GM18870 (cell line): ENCODE measurements around the gene FAM174C.
A peak's percentile ranks its signal among the peaks of the same experiment; 100 is the strongest.
"Not testable (repeated sequence)": the region's sequence is repeated elsewhere in the genome, so short reads cannot be mapped to it uniquely, and the experiment has no call there.

Source experiments
- ATAC-seq: cut with Tn5 transposase; IDR thresholded peaks from one replicate; pipeline ENCODE4 v1.9.1; 2021; ENCODE audit warnings: moderate library complexity; ENCODE audit not compliant: unreplicated experiment

Gene FAM174C

DNA sequence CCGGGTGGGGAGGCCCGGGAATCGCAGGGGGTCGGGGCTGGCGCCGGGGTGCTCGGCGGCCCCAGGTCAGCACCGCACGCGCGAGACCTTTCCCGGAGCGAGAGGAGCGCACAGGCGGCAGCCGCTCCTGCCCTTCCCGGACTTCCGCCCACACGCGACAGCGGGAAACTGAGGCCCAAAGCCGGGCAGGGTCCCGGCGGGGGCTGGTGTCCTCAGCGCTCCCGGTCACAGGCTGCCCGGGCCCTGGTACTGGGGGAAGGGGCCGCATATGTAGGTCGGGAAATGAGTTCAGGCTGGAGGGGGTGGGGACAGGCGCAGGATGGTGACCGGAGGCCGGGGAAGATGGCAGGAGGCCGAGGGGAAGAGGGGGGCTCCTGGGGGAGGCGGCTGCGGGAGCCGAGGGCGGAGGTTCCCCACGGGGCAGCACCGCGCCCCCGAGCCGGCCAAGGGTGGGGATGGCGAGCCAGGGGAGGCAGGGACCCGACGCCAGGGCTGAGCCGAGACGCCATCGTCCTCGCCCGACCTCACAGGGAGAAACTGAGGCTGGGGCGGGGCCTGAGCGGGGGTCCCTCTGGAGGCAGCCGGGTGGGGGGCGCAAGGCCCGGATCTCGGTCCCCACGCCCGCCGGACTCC lies 38.2 kb upstream of the FAM174C start:
- no peak for ATAC-seq

DNA sequence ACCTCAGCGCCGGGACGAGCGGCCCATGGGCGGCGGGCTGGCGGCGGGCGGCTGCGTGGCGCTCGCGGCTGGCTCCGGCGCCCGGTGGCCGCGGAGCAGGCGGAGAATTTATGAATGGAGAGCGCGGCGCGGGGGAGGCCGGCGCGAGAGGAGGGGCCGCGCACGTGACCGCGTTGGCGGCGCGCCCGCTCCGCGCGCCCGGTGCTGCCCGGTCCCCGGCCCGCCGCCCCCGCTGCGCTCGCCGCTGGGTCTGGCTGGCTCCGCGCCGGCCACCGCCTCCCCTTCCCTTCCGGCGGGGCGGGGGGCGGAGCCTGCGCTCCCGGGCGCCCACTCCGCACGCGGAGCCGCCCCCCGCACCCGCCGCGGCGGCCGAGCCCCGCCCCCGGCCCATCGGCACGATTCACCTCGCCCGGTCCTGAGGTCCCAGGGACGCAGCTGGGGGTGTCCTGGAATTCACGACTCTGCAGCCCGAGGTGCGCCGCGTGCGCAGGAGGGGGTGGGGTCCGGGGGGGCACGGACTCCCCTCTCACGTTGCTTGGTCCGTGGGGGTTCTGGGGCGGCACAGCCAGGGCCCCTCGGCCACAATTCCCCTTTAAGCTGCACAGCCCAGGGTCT lies 37.5 kb upstream of the FAM174C start, which contains the start of gene CBARP:
Gene CBARP, minus strand, starts transcription at position 252 of the 615 bp plus-strand sequence. CDS start 1,905 bp downstream, outside the sequence.
- no peak for ATAC-seq

DNA sequence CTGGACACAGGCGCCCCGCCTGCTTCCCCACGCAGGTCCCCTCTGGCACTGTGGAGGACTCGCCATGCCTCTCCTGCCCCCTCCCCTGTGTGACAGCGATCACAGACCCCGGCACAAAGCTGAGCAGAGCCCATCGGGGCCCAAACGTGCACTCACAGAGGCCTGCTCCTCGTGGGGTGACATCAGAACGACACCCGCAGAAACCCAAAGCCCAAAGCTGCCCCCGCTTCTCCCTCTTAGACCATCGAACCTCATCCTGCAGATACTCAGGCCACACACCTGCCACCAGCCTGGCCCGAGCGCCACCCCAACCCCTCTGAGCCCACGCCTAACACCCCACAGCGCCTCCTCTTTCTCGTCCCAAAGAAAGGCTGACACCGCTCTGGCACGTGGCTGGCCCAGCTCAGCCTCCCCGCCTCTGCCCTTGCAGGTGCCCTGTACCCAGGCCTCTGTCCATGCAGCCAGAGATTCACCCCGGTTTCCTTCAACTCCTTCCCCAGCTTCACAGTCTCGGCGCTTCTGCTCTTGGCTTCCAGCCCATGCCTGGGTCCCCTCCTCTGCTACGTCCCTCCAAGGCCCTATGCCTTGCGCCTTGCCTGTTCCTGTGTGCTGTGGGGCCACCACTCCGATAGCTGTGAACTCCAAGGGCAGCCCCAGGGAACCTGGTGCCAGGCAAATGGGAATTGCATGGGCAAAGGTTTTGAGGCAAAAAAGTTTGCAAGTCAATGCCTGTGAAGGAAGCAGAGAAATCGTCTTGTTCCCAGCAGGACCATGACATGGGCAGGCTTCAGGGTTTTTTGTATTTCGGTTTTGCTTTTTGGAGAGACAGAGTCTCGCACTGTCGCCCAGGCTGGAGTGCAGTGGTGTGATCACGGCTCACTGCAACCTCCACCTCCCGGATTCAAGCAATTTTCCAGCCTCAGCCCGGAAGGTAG lies 36.7 kb upstream of the FAM174C start:
- no peak for ATAC-seq

DNA sequence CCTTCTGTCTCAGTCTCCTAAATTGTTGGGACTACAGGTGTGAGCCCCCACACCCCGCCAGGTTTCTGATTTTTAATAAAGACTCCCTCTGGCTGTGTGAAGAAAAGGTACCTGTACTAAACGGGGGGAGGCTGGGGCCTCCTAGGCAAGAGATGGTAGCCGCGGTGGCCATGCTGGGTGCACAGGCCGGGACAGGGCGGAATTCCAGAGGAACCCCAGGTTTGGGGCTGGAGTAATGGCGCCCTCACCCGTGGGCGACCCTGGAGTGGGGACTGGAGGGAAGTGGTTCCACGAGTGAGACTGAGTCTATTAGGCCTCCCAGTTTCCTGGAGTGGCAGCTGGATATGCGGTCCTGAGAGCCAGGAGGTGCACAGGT lies 35.9 kb upstream of the FAM174C start:
- no peak for ATAC-seq

DNA sequence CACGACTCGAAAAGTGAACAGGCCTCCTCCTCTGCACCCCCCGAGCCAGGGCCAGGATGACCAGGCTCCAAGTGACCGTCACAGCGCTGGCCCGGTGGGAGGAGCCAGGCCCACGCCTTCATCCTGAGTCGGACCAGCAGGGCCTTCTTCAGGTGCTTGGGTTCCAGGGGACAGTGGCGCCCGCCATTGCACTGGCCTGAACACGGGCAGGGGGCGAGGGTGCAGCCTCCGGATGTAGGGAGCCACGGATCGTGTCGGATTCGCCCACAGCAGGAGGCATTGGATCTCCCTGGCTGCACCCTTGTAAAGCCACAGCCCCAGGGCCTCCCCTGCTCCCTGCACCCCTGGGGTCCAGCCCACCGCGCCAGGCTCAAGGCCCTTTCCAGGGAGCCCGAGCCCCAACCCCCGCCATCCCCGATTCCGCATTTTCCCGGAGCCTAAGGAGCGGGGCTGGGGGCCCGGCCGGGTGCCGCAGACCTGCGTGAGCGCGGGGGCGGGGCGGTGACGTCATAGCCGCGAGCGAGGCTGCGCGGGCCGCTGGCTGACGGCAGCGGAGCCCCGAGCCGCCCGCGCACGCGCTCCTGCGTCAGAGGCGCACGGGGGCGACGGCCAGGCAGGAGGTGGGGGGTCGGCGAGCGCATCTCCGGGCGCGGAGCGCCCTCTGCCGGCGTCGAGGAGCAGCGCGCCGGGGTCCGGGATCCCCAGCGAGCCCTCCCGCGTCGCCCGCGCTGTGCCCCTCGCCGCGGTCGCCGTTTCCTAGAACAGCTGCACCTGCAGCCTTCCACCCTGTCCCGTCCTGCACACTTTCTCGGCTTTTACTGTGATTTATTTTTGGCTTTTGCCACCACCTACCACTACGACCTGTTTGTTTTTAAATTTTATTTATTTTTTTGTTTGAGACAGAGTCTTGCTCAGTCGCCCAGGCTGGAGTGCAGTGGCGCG lies 35.3 kb upstream of the FAM174C start:
- no peak for ATAC-seq

DNA sequence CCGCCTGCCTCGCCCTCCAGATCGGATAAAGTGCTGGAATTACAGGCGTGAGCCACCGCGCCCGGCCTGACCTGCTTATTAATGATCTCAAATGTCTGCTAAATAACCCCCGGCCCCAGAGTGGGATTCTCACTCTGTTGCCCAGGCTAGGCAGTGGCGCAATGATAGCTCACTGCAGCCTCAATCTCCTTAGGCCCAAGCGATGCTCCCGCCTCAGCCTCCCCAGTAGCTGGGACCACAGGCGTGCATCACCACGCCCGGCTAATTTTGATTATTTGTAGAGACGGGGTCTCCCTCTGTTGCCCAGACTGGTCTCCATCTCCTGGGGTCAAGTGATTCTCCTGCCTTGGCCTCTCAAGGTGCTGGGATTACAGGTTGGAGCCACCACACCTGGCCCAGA lies 34.4 kb upstream of the FAM174C start:
- no peak for ATAC-seq

DNA sequence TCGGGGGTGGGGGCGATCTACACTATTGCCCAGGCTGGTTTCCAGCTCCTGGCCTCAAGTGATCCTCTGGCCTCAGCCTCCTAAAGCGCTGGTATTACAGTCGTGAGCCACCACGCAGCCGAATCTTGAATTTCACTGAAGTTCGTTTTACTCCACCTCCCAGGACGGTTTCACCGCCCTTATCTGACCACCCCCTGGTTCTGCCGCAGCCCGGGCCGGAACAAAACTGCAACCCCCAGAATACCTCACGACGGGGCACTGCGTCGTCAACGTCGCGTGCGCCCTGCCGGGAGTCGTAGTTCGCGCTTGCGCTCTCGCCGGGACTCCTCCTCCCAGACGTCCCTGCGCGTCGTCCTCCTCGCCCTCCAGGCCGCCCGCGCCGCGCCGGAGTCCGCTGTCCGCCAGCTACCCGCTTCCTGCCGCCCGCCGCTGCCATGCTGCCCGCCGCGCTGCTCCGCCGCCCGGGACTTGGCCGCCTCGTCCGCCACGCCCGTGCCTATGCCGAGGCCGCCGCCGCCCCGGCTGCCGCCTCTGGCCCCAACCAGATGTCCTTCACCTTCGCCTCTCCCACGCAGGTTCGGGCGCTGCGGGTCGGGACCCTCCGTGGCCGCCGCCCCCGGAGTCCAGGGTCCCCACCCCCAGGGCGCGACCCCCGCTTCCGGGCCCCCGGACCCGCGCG lies 33.8 kb upstream of the FAM174C start, which contains the start of gene ATP5F1D:
Gene ATP5F1D, plus strand, starts transcription at position 335 of the 679 bp plus-strand sequence. Its CDS starts 100 bp downstream, at position 435.
- no peak for ATAC-seq

DNA sequence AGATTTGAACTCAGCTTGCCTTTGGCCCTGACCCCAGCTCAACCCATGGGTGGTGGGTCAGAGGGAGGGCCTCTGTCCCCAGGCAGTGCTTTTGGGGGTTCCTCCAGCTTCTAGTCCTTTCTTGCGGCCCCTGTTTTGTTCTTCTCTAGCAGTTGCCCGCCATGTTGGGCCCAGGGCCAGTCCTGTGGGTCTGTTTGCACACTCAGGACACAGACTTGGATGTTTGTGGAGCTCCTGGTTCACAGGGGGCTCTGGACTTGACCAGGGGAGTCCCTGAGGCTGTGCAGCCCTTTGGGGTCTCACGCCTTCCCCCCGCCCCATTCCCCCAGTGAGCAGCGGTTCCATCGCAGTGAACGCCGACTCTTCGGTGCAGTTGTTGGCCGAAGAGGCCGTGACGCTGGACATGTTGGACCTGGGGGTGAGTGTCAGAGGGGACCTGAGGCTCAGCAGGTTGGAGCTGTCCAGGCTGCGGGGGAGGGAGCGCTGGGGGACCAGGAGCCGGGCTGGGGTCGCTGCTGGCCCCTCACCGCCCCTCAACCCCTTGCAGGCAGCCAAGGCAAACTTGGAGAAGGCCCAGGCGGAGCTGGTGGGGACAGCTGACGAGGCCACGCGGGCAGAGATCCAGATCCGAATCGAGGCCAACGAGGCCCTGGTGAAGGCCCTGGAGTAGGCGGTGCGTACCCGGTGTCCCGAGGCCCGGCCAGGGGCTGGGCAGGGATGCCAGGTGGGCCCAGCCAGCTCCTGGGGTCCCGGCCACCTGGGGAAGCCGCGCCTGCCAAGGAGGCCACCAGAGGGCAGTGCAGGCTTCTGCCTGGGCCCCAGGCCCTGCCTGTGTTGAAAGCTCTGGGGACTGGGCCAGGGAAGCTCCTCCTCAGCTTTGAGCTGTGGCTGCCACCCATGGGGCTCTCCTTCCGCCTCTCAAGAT lies 31.3 kb upstream of the FAM174C start:
- no peak for ATAC-seq

DNA sequence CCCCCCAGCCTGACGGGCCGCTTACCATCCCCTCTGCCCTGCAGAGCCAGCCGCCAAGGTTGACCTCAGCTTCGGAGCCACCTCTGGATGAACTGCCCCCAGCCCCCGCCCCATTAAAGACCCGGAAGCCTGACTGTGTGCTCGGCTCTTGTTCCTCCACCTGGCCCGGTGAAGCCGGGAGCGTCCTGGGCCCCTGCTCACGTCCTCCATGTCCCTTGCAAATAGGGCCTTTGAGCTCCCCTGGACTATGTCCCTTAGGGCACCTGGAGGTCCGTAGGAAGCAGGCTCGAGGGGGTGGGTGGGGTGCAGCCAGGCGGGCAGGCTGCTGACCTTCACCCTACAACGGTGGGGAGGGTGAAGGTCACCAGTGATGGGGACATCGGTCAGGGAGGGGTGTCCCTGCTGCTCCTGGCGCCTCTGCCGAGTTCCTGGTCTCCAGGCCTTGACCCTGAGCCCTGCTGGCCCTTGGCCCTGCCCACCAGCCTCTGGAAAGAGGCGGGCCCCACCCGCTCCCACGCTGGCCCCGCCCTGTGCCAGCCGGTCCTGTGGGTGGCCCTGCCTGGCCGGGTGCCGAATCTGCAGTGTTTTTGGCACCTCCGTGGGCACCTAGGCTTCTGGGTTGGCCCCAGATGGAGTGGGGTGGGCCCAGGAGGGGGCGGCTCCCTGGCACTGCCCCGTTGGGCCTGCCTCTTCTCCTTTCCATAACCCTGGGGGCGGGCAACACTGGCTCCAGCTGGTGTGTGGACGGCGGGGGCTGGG lies 30.5 kb upstream of the FAM174C start:
- no peak for ATAC-seq

DNA sequence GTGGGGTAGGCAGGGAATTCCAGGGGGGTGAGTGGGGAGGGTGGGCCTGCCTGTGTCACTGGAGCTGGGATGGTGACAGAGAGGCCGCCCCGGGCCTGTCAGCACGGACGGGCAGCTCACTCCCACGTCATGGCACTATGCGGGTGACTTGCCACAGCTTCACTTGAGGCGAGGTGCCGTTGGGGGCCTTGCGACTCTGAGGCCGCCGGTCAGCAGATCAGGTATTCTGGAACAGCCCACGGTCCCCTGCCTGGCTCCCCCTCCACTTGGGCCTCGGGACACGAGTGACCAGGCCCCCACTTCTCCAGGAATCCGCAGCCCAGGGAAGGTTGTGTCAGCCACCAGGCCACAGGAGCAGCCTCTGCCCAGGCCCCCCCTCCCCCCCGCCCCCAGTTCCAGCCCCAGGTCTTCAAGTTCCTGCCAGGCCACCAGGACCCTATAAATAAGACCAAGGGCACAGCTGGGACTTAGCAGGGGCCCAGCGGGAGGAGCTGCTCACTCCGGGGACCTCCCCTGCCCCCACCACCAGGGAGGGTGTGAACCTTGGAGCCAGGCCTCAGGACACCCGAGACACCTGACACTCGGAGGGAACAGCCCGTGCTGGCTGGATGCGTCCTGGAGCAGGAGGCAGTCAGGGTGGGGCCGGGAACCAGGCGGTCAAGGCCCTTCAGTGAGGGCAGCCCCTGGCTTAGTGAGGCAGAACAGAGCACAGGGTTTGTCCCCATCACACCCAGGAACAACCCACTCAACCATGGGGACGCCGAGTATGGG lies 29.7 kb upstream of the FAM174C start:
- ATAC-seq, result no peak

DNA sequence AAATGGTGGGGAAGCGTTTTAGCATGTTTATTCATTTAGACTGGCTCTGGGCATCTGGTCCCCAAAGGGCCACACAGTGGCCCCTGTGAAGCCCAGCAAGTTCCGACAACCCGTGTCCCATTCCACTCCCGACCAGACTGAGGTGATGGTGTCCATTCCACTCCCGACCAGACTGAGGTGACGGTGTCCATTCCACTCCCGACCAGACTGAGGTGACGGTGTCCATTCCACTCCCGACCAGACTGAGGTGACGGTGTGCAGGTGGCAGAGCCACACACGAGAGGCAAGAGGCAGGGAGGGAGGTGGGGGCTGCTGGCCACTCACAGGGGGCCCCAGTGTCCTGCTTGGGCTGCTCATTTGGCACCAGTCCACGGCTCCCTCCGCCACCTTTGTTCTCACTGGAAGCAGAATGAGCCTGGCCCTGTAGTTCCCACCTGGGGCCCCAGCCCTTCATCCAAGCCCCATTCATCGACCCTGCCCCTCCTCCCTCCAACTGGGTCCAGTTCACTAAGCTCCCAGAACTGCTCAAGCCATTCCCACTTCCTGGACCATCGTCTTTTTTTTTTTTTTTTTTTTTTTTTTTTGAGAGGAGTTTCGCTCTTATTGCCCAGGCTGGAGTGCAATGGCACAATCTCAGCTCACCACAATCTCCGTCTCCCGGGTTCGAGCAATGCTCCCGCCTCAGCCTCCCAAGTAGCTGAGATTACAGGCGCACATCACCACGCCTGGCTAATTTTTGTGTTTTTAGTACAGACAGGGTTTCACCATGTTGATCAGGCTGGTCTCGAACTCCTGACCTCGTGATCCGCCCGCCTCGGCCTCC lies 28.9 kb upstream of the FAM174C start:
- ATAC-seq, result not testable (repeated sequence)

DNA sequence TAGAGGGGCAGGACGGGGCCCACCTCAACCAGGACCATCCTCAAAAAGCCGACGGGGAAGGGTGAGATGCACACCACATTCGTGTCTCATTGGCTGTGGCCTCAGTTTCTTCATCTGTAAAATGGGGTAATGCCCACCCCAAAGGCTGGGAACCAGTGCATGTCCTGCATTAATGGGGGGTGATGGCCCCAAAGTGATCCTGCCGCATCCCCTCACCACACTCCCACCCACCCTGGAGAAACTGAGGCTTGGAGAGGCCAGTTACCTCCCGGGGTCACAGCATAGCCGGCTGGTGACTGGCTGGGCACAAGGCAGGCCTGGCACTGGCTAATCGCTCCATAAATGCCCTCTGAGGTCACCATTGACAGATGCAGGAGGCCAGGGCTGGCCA lies 27.6 kb upstream of the FAM174C start:
- ATAC-seq, result no peak

DNA sequence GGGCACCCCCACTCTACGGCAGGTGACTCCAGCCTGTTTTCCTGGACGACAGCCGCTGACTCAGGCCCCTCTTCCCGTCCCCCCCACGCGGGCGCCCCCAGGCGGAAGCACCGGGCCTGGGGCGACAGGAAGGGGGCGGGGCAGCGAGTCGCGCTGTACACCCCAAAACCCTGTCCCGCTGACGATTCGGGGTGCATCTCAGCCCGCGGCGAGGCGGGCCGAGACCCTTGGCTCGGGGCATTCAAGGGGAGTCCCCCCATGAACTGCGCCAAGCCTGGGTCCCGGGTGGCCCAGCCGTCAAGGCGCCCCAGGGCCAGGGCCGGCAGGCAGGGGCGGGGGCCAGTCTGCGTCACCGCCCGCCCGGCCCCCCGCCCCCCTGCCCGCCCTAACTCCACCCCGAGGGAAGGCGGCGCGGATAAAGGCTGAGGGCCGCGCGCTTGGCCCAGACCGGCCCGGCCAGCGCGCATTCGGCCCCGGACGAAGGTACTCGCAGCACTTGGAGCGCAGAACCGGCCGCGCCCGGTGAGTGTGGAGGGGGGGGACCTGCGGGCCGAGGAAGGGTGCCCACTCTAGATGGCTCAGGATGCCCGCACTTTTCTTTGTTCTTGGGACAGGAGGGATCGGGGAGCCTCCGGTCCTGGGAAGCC lies 27.1 kb upstream of the FAM174C start, which contains the start of gene MIDN:
Gene MIDN, plus strand, starts transcription at position 445 of the 647 bp plus-strand sequence. CDS start 1,714 bp downstream, outside the sequence.
- ATAC-seq, result no peak

DNA sequence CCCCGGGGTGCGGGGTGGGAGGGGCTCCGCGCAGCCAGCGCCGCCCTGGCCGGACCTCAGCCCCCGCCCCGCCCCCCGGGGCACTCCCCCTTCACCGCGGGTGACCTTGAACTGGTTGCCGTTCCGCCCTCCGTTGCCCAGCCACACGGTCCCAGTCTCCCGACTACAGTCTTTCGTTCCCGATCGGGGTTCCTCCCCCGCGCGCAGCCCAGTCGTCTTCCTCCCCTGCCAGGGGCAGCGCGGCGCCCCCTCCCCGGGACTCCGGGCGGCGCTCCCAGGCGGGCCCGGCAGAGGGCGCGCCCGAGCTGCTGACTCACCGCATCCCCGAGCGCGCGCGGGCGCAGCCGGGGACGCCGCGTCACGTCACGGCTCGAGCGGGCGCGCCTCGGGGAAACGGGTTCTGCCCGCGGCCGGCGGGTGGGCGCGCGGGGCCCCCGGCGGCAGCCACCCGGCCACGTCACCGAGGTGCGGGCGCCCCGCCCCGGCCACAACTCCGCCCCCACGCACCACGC lies 26.5 kb upstream of the FAM174C start:
- no peak for ATAC-seq

DNA sequence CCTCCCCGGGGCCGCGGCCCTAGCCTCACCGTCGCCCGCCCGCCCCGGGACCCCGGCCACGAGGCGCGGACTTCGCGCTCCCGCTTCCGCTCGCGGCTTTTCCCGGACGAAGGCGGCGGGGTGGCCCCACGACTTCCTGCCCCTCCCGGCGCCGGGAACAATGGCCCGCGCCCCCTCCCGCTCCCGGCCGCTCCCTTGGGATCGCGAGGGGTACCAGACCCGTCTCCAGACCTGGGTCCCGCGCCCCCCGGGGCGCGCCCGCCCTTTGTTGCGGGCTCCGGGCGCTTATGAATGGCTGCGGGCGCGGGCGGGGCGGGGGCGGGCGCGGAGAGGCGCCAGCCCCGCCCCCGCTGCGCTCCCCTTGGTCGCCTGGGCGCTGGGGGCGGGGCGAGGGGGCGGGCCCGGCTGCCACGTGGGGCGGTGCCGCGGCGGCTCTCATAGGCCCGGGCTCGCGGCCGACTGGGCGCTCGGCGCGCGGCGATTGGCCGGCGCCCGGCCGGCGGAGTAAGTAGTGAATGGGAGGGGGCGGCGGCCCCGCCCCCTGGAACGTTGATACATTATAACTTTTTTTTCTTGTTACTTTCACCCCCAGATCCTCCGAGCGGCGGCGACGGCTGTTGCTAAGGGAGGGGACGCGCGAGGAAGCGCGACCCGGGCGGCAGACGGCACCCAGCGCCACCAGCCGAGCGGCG lies 25.9 kb upstream of the FAM174C start:
- peak; percentile 46 for ATAC-seq
